Measurements from ENCODE around the gene CPNE5. TPM values are rescaled to one million over a fixed set of nuclear protein-coding genes. Genes with fewer than 3 reads are reported as not detected.
A peak's percentile ranks its signal among the peaks of the same experiment; 100 is the strongest.

The CPNE5 gene
- polyA plus RNA-seq, 1 donor (not counting 4 experiments of a cell fraction or from before 2014, with no cell fraction given), result 0.05 TPM

- no peak for FAIRE-seq
- Histone ChIP-seq H3K36me3 (ENCODE audit: control insufficient read depth in 2 of 2, extremely low read depth in 1 of 2, insufficient read depth in 2 of 2, low read length in 2 of 2) (no peaks in the 10 kb centered on the region), H3K4me2 (ENCODE audit: control insufficient read depth, extremely low read depth, insufficient read depth, low read depth, low read length) (peak overlapping the region; percentile 50), H3K79me2 (ENCODE audit: control insufficient read depth, insufficient read depth, low read length) (no peaks in the 10 kb centered on the region), H3K4me1 (ENCODE audit: control insufficient read depth, extremely low read depth, insufficient read depth, low read length) (peaks cover 15% of the 10 kb centered on the region), H3K9me3 (ENCODE audit: control insufficient read depth, low read depth, low read length) (no peaks in the 10 kb centered on the region), H3K4me3 (ENCODE audit: control insufficient read depth in 2 of 3, extremely low read depth in 1 of 3, insufficient read depth in 2 of 3, low read depth in 1 of 3, low read length in 3 of 3) (no peak overlapping the region), H2AFZ (ENCODE audit: control insufficient read depth, low read length) (peak overlapping the region; percentile 29), H3K9me1 (ENCODE audit: control insufficient read depth, extremely low read depth, insufficient read depth, low read length) (no peaks in the 10 kb centered on the region), H3K27ac (ENCODE audit: control insufficient read depth, insufficient read depth, low read length) (no peak overlapping the region), H4K20me1 (ENCODE audit: control insufficient read depth, extremely low read depth, insufficient read depth, low read length) (no peaks in the 10 kb centered on the region), H3K27me3 (ENCODE audit: control insufficient read depth, extremely low read depth, insufficient read depth, low read length) (no peaks in the 10 kb centered on the region), H3K9ac (ENCODE audit: control insufficient read depth, extremely low read depth, insufficient read depth, low read length) (peak overlapping the region; percentile 36)
- dilution Hi-C loops (cut with MboI; ENCODE audit: extremely low pct_ligation_motif_present, low sequenced_read_pairs), result no loop called here
- no peak for DNase-seq (ENCODE audit: low read depth, low spot score)
- TF ChIP-seq EZH2 (IDR thresholded peaks at IDR 0.05; ENCODE audit: low read length), result no peak
- TF ChIP-seq CTCF (optimal IDR thresholded peaks at IDR 0.05 in 1 of 3, IDR thresholded peaks at IDR 0.05 in 1 of 3, conservative IDR thresholded peaks at IDR 0.05 in 1 of 3; ENCODE audit: extremely low read depth in 1 of 3, insufficient read depth in 2 of 3, low read length in 3 of 3), result no peak
Observed at GRCh38 chr6:36734486-36735060, 104.7 kb downstream of the CPNE5 start.

- Histone ChIP-seq H4K20me1 (ENCODE audit: control insufficient read depth, extremely low read depth, insufficient read depth, low read length) (no peaks in the 10 kb centered on the region), H3K27me3 (ENCODE audit: control insufficient read depth, extremely low read depth, insufficient read depth, low read length) (no peaks in the 10 kb centered on the region)
Observed at GRCh38 chr6:36733300-36733699, 105.9 kb downstream of the CPNE5 start.

More at GRCh38 chr6:36733300-36733699, 105.9 kb downstream of the CPNE5 start:
- DNase-seq (ENCODE audit: low read depth, low spot score), result no peak
- Histone ChIP-seq H3K4me3 (ENCODE audit: control insufficient read depth in 2 of 3, extremely low read depth in 1 of 3, insufficient read depth in 2 of 3, low read depth in 1 of 3, low read length in 3 of 3) (no peak overlapping the region), H3K36me3 (ENCODE audit: control insufficient read depth in 2 of 2, extremely low read depth in 1 of 2, insufficient read depth in 2 of 2, low read length in 2 of 2) (no peaks in the 10 kb centered on the region), H3K27ac (ENCODE audit: control insufficient read depth, insufficient read depth, low read length) (no peak overlapping the region), H2AFZ (ENCODE audit: control insufficient read depth, low read length) (no peak overlapping the region), H3K9me3 (ENCODE audit: control insufficient read depth, low read depth, low read length) (no peaks in the 10 kb centered on the region), H3K9ac (ENCODE audit: control insufficient read depth, extremely low read depth, insufficient read depth, low read length) (no peak overlapping the region), H3K4me2 (ENCODE audit: control insufficient read depth, extremely low read depth, insufficient read depth, low read depth, low read length) (no peak overlapping the region), H3K9me1 (ENCODE audit: control insufficient read depth, extremely low read depth, insufficient read depth, low read length) (no peaks in the 10 kb centered on the region), H3K4me1 (ENCODE audit: control insufficient read depth, extremely low read depth, insufficient read depth, low read length) (peaks cover 15% of the 10 kb centered on the region), H3K79me2 (ENCODE audit: control insufficient read depth, insufficient read depth, low read length) (no peaks in the 10 kb centered on the region)
- dilution Hi-C loops (cut with MboI; ENCODE audit: extremely low pct_ligation_motif_present, low sequenced_read_pairs), result no loop called here
- no peak for FAIRE-seq
- TF ChIP-seq EZH2 (IDR thresholded peaks at IDR 0.05; ENCODE audit: low read length) (no peak), CTCF (optimal IDR thresholded peaks at IDR 0.05 in 1 of 3, IDR thresholded peaks at IDR 0.05 in 1 of 3, conservative IDR thresholded peaks at IDR 0.05 in 1 of 3; ENCODE audit: extremely low read depth in 1 of 3, insufficient read depth in 2 of 3, low read length in 3 of 3) (no peak)

Measured in keratinocyte (primary cell).